Measurements from ENCODE around the gene SLU7.
"Not testable (repeated sequence)": the region's sequence is repeated elsewhere in the genome, so short reads cannot be mapped to it uniquely, and the experiment has no call there.

The SLU7 gene

GRCh38 chr5:160450164-160450932 is 31.5 kb upstream of the SLU7 start:
- no peak for DNase-seq (ENCODE audit: low spot score)

DNA sequence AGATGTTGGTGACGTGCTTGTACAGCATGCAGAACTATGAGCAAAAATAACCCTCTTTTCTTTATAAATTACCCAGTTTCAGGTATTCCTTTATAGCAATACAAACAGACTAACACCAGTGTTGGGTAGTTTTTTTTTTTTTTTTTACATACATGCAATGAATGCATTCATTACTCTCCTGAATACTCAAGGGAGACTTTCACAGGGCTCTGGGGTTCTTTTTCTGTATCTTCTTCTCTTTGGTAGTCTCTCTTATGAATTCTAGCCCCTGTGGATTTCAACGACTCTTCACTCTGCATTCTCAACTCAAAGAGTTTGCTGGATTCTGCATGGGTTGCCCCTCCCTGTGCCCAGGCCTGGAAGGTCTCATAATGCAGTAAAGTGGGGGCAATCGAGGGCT is 30.6 kb upstream of the SLU7 start:
- no peak for DNase-seq (ENCODE audit: low spot score)

DNA sequence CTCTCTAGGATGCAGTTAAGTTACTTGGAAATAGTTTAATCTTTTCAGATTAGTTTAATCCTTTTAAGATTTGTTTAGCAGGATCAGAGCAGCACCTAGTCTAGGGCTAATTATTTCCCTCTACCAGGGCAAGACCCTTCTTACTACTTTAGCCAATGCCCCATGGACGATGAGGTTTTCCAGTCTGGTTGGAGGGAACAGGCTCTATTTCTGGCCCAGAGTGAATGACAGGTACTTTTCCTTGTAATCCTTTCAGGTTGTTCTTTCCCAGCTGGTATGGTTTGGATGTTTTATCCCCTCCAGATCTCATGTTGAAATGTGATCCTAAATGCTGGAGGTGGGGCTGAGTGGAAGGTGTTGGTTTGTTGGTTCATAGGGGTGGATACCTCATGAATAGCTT is 30.0 kb upstream of the SLU7 start:
- no peak for DNase-seq (ENCODE audit: low spot score)

- DNase-seq (ENCODE audit: low spot score): no peak
Measured at GRCh38 chr5:160445751-160446150, 26.9 kb upstream of the SLU7 start.

DNA sequence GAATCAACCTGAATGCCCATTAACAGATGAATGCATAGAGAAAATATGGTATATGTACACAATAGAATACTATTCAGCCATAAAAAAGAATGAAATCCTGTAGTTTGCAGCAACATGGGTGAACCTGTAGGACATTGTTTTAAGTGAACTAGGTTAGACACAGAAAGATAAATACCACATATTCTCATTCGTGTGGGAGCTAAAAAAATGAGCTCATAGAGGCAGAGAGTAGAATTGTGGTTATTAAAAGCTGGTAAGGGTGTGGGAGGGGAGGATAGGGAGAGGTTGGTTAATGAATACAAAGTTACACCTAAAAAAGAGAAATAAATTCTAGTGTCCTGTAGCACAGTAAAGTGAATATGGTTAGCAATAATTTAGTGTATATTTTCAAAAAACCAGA is 26.3 kb upstream of the SLU7 start:
- DNase-seq (ENCODE audit: low spot score): no peak

GRCh38 chr5:160444407-160444806 is 25.5 kb upstream of the SLU7 start:
- no peak for DNase-seq (ENCODE audit: low spot score)

GRCh38 chr5:160442824-160443431 is 24.0 kb upstream of the SLU7 start:
- DNase-seq (ENCODE audit: low spot score): no peak

- no peak for DNase-seq (ENCODE audit: low spot score)
Measured at GRCh38 chr5:160441311-160441781, 22.5 kb upstream of the SLU7 start.

DNA sequence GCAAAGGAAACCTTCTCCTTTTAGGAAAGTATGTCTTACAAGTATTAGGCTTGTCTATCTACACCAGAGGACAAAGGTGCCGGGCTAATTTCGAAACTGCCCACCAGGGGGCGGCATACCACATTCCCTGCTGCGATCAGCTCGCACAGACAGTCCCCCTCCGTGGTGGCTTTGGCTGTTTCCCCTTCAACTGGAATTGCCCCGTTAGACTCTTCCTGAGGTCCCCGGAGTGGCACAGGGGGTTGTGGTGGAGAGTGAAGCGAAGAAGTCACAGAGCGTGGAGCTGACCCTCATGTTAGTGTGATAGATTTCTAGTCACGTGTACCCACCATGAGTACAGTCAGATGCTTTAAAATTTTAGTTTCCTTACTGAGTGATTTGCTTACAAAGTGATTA is 20.3 kb upstream of the SLU7 start:
- DNase-seq (ENCODE audit: low spot score): peak; percentile 88

DNA sequence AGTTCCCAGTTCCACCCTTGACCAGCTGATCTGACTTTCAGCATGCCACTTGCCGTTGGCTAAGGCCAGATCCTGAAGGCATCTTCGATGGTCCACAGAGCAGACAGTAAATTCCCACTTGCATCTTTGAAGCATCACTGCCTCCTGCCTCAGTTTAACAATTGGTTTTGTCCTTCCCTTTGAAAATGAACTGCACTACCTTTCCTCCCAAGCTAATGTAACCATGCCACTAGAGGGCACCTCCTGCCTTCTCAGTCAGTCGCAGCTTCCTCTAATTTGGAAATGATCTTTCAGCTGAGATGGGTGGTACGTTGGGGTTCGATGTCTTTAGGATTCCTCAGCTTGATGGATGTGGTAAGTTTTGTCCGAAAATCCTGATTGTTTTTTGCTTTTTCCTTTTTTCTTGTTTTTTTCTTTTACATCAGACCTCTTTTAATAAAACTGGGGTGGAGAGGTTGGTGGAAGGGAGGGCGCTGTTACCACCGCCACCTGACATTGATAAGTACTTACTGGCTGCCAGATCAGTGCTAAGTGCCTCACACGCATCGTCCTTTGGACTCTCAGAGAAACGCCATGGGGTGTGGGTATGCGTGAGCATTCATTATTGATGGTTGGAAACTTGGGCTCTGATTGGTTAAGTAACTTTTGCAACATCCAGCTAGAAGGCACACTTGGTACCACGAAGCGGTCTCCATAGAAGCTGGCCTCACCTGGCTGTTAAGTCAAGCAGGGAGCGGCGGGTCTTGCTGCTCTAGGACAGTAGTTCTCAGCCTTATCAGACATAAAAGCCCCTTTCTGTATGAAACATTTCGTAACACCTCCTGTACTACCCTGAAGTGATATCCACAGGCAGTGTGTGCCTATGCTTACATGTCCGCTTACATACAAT is 19.7 kb upstream of the SLU7 start:
- peak; percentile 71 for DNase-seq (ENCODE audit: low spot score)

GRCh38 chr5:160437271-160437670 is 18.4 kb upstream of the SLU7 start:
- DNase-seq (ENCODE audit: low spot score): no peak

- DNase-seq (ENCODE audit: low spot score): not testable (repeated sequence)
Measured at GRCh38 chr5:160436661-160437060, 17.8 kb upstream of the SLU7 start.

DNA sequence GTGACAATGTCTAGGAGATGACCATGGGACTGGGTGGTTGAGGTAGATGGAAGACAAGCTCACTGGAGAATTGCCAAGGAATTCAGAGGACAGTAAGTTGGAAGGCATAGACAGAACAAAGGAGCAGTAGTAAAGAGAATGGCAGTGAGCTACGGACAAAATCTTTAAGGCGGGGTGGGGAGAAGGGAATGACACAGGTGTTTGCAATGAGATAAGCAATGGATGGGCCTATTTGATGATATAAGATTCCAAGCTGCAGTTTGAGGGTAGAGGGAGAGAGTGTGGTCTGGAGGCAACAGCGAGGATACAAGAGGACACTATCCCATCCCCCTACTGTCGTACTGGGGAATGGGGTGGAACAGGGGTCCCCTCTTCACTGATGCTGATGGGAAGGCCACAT is 17.1 kb upstream of the SLU7 start:
- DNase-seq (ENCODE audit: low spot score): no peak

- DNase-seq (ENCODE audit: low spot score): no peak
Measured at GRCh38 chr5:160435532-160435931, 16.7 kb upstream of the SLU7 start.

DNA sequence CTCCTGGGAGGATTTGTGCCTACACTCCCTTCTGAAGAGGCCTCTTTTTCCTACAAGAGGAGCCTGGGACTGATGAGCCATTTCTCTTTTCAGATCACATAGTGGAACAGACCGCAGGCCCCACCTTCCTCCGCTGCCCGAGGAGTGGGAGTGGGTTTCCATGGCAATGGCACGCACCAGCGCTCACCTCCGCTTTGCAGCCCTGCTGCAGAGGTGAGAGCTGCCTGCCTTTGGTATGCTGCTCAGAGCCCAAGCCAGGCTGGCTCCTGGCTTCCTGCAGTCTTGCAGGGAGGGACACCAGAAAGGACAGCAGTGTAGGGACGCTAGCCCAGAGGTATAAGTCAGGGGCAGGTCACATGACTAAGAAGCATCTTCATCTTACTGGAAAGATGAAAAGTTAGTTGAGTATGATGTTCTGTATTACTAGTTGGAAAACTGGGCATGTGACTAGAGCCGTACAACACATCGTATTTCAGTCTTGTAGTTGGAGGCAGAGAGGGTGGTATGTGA is 15.2 kb upstream of the SLU7 start:
- DNase-seq (ENCODE audit: low spot score): peak; percentile 63

GRCh38 chr5:160432787-160433186 is 13.9 kb upstream of the SLU7 start:
- no peak for DNase-seq (ENCODE audit: low spot score)

GRCh38 chr5:160432196-160432595 is 13.3 kb upstream of the SLU7 start:
- no peak for DNase-seq (ENCODE audit: low spot score)

DNA sequence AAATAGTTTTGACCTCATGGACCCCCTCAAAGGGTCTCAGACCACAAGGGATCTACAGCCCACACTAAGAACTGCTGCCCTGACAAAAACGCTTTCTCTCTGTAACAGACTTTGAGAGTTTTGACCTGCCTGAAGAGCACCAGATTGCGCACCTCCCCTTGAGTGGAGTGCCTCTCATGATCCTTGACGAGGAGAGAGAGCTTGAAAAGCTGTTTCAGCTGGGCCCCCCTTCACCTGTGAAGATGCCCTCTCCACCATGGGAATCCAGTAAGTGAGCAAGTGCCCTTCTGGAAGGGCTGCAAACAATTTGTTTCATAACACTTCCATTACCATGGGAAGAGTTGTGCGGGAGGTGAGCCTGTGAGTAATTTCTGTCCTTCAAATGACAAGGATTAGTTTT is 8.7 kb upstream of the SLU7 start:
- no peak for DNase-seq (ENCODE audit: low spot score)

GRCh38 chr5:160423099-160423498 is 4.2 kb upstream of the SLU7 start:
- no peak for DNase-seq (ENCODE audit: low spot score)

GRCh38 chr5:160421625-160422258 is 2.9 kb upstream of the SLU7 start, which contains the start of gene PTTG1:
PTTG1 (plus strand) TSS chr5:160421855; CDS start chr5:160422313, 458 bp downstream.
- DNase-seq (ENCODE audit: low spot score): peak; percentile 93

DNA sequence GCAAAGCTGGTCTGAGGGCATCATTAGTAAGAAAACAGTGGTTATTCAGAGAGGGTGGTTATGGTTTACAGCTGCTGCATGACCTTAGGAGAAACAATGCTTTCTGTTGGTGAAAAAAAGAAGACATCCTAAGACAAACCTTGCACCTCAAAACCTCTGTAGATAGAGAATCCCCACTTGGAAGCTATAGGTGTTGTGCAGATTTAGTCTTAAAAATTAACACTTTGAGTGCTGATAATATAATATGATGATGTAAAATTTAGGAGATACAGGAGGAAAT is 1.4 kb upstream of the SLU7 start:
- DNase-seq (ENCODE audit: low spot score): no peak
